NCI-H1048 (cell line): ENCODE measurements around the gene MUC12.
"Not testable (repeated sequence)": the region's sequence is repeated elsewhere in the genome, so short reads cannot be mapped to it uniquely, and the experiment has no call there.

ENCODE experiments used
- DNase-seq: peaks from one replicate; lab custom pipeline; 2025; lab: John Stamatoyannopoulos, UW

MUC12 gene, protein sequence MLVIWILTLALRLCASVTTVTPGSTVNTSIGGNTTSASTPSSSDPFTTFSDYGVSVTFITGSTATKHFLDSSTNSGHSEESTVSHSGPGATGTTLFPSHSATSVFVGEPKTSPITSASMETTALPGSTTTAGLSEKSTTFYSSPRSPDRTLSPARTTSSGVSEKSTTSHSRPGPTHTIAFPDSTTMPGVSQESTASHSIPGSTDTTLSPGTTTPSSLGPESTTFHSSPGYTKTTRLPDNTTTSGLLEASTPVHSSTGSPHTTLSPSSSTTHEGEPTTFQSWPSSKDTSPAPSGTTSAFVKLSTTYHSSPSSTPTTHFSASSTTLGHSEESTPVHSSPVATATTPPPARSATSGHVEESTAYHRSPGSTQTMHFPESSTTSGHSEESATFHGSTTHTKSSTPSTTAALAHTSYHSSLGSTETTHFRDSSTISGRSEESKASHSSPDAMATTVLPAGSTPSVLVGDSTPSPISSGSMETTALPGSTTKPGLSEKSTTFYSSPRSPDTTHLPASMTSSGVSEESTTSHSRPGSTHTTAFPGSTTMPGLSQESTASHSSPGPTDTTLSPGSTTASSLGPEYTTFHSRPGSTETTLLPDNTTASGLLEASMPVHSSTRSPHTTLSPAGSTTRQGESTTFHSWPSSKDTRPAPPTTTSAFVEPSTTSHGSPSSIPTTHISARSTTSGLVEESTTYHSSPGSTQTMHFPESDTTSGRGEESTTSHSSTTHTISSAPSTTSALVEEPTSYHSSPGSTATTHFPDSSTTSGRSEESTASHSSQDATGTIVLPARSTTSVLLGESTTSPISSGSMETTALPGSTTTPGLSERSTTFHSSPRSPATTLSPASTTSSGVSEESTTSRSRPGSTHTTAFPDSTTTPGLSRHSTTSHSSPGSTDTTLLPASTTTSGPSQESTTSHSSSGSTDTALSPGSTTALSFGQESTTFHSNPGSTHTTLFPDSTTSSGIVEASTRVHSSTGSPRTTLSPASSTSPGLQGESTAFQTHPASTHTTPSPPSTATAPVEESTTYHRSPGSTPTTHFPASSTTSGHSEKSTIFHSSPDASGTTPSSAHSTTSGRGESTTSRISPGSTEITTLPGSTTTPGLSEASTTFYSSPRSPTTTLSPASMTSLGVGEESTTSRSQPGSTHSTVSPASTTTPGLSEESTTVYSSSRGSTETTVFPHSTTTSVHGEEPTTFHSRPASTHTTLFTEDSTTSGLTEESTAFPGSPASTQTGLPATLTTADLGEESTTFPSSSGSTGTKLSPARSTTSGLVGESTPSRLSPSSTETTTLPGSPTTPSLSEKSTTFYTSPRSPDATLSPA (N-terminal part only)

GRCh38 chr7:100969066-100969615 lies at the start of gene MUC12:
Gene MUC12, plus strand, starts transcription at chr7:100969565. Its CDS starts 58 bp downstream, at chr7:100969623.
- no peak for DNase-seq

DNA sequence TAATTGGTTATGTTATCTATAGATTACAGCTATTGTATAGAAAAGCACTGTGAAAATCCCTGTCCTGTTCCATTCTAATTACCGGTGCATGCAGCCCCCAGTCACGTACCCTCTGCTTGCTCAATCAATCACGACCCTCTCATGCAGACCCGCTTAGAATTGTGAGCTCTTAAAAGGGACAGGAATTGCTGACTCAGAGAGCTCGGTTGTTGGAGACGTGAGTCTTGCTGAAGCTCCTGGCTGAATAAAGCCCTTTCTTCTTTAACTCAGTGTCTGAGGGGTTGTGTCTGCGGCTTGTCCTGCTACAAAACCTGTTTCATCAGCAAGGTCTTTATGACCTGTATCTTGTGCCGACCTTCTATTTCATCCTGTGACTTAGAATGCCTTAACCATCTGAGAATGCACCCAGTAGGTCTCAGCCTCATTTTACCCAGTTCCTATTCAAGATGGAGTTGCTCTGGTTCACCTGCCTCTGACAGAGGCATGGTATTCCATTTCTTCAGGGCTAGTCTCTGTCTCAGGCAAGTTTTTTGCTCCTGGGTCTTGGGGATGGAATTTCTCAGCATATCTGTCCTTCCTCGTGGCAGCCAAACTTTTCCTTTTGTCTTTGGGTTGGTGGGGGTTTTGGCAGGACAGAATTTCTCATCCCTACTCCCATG lies 49.5 kb upstream of the MUC12 start:
- not testable (repeated sequence) for DNase-seq

- DNase-seq: no peak
Measured at GRCh38 chr7:100921039-100921438, 48.3 kb upstream of the MUC12 start.

DNA sequence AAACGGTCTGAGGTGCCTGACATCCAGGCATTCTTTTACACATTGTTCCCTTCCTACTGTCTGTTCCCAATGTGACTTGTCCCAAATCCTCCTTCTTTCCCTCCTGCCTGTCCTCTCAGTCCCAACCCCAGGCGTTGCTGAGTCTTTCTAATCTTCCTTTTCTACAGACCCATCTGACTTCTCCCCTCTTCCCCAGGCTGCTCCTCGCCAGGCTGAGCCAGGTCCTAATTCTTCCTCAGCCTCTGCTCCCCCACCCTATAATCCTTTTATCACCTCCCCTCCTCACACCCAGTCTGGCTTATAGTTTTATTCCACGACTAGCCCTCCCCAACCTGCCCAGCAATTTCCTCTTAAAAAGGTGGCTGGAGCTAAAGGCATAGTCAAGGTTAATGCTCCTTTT lies 45.7 kb upstream of the MUC12 start:
- not testable (repeated sequence) for DNase-seq

- no peak for DNase-seq
Measured at GRCh38 chr7:100929808-100930174, 39.6 kb upstream of the MUC12 start.

DNA sequence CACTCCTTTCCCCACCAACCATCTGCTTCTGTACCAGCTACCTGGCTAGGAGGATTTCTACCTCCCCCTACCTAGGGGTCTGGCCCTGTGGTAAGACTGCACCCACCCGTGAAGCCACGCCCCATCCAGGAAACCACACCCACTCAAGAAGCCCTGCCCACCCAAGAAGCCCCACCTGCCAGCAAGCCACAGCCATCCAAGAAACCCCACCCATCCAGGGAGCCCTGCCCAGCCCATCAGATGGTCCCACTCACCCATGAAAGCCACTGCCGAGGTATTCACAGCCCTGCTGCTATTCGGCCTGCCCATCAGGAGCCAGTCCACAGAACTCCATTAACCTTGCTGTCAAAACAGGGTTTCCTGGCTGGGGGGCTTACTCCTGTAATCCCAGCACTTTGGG lies 35.6 kb upstream of the MUC12 start:
- DNase-seq: no peak

GRCh38 chr7:100935381-100935780 lies 34.0 kb upstream of the MUC12 start:
- DNase-seq: not testable (repeated sequence)

- DNase-seq: not testable (repeated sequence)
Measured at GRCh38 chr7:100936167-100936566, 33.2 kb upstream of the MUC12 start.

DNA sequence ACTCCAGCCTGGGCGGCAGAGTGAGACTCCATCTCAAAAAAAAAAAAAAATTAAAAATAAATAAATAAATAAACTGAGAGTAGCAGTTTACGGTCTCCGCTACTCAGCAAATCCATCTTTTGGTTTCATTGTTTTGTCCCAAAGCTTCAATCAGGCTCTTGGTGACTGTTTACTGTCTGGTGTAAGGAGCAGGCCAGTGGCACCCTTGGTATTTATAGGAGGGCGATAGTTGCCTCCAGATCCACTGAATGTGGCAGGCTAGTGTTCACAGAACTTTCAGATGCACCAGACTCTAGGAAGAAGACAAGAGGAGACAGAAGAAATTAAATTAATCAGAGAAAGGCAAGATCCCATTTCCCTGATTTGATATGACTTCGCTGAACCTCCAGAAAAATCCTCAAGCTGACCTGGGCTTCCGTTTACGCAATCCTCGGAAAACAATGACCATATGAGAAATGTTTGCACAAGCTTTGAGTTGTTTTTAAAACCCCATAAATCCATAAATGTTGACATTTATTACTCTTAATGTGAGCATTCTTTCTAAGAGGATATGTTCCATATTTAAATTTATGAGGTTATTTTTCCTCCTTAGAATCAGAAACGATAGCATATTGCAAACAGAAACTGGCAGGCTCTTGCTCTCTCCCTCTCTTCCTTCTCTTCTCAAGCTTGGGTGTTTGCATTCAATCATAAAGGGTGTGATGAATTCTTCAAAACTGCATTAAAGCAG lies 27.2 kb upstream of the MUC12 start:
- no peak for DNase-seq

GRCh38 chr7:100943693-100944092 lies 25.7 kb upstream of the MUC12 start:
- DNase-seq: no peak

DNA sequence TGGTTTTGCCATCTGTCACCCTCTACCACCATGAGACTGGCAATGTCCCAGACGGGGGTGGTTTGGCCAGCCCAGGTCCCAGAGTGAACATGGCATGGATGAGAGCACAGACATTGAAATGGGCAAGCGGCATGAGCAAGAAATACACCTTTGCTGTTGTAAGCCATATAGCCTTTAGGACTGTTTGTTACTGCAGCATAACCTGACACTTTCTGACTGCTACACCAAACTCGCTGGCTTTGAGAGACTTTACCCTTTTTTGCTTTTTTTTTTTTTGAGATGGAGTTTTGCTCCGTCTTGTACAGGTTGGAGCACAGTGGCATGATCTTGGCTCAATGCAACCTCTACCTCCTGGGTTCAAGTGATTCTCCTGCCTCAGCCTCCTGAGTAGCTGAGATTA lies 25.2 kb upstream of the MUC12 start:
- DNase-seq: no peak

- DNase-seq: no peak
Measured at GRCh38 chr7:100946111-100946510, 23.3 kb upstream of the MUC12 start.

DNA sequence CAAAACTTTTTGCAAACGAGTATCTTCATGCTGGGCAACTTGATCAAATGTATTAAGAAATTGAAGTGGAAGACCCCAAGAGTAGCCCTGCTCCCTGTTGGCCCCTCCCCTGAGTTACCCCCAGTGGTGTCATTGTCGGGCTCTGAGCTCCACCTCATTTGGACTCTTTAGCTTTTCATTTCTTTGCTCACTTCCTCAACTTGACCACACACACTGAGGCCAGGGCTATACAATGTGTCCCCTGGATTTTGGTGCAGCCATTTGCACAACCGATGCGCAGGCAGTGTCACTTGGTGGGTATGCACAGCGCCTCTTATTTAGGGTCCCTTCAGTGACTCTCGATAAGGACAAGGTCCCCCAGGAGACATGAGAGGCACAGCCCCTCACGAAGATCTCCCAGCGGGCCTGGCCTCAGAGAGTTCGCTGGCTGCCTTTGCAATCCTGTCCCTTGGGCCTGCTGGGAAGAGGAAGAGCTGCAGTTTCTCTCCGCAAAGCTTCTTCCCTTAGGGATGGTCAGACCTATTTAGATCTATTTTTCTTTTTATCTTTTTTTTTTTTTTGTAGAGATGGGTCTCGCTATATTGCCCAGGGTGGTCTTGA lies 22.5 kb upstream of the MUC12 start:
- no peak for DNase-seq

GRCh38 chr7:100947792-100948191 lies 21.6 kb upstream of the MUC12 start:
- no peak for DNase-seq

GRCh38 chr7:100949227-100949932 lies 20.0 kb upstream of the MUC12 start, which contains the start of gene MUC3A:
Gene MUC3A, plus strand, starts transcription at chr7:100949534. Its CDS starts 91 bp downstream, at chr7:100949625.
- no peak for DNase-seq

DNA sequence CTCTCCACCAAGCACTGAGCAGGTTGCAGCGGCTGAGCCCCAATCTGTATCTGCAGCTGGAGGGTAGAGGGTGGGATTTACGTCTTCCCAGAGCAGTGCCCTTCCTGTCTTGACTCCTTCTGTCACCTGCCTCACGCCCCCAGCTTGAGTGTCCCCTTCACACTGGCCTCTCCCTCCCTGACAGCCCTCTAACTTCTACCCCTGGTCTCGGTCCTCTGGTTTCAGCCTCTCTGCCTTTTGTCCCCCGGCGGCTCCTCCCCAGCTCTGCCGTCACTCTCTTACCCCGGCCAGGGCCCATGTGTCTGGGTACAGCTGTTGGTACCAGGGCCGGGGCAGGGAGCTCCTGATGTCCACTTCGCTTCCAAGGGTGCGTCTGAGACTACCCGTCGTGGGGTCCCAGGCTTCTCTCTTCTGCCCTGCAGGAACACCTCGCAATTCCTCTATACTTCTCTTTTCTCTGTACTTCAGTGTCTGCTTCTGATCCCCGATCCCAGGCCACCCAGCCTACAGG lies 19.4 kb upstream of the MUC12 start:
- DNase-seq: no peak

GRCh38 chr7:100951172-100951571 lies 18.2 kb upstream of the MUC12 start:
- no peak for DNase-seq

DNA sequence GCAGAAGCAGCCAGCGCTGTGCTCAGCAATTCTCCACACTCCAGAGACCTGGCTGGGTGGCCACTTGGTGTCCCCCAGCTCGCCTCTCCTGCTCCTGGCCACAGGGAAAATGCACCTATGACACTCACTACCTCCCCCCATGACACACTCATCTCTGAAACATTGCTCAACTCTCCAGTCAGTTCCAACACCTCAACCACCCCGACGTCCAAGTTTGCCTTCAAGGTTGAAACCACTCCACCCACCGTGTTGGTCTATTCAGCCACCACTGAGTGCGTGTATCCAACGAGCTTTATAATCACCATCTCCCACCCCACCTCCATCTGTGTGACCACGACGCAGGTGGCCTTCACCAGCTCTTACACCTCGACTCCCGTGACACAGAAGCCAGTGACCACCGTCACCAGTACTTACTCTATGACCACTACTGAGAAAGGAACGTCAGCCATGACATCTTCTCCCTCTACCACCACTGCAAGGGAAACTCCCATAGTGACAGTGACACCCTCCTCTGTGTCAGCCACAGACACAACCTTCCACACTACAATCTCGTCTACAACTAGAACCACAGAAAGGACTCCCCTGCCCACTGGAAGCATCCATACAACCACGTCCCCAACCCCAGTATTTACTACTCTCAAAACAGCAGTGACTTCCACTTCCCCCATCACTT lies 17.3 kb upstream of the MUC12 start:
- no peak for DNase-seq

GRCh38 chr7:100952641-100953040 lies 16.7 kb upstream of the MUC12 start:
- no peak for DNase-seq
